Measurements from ENCODE around the gene GARIN5B.

- TF ChIP-seq POLR2A (IDR thresholded peaks at IDR 0.05) (no peak), CTCF (IDR thresholded peaks at IDR 0.05) (no peak)
Measured at GRCh38 chr19:55310498-55310897, 52.6 kb downstream of the GARIN5B start.
